Neuronal stem cell (in vitro differentiated cells): ENCODE data around the gene CDC7.

Experiments
- DNase-seq: peaks from one replicate; pipeline ENCODE4 v3.0.0-alpha.2; 2013; ENCODE audit warnings: low spot score
- H2AFZ ChIP-seq: one replicate; pipeline ENCODE4 v1.6.1; 2013; ENCODE audit warnings: mild to moderate bottlenecking, low read length, inconsistent platforms
- H2AK5ac ChIP-seq: 2 replicates; pipeline ENCODE4 v1.6.1; 2013; ENCODE audit warnings: low read depth, mild to moderate bottlenecking, inconsistent platforms, low read length, moderate library complexity, mixed read lengths
- H2BK120ac ChIP-seq: 2 replicates; pipeline ENCODE4 v1.6.1; 2013; ENCODE audit warnings: low read depth, mild to moderate bottlenecking, inconsistent platforms, low read length, moderate library complexity, mixed read lengths
- H2BK12ac ChIP-seq: one replicate; pipeline ENCODE4 v1.6.1; 2013; ENCODE audit warnings: low read length, inconsistent platforms
- H2BK15ac ChIP-seq: 2 replicates; pipeline ENCODE4 v1.6.1; 2013; ENCODE audit warnings: mild to moderate bottlenecking, low read length, inconsistent platforms, mixed read lengths
- H2BK5ac ChIP-seq: one replicate; pipeline ENCODE4 v1.6.1; 2013; ENCODE audit warnings: inconsistent platforms, mild to moderate bottlenecking, low read length, moderate library complexity
- H3K14ac ChIP-seq: one replicate; pipeline ENCODE4 v1.6.1; 2013; ENCODE audit warnings: low read length, inconsistent platforms
- H3K18ac ChIP-seq: 2 replicates; pipeline ENCODE4 v1.6.1; 2013; ENCODE audit warnings: low read length, inconsistent platforms
- H3K23ac ChIP-seq: 2 replicates; pipeline ENCODE4 v1.6.1; 2013; ENCODE audit warnings: low read depth, mild to moderate bottlenecking, mixed read lengths, low read length, inconsistent platforms; ENCODE audit not compliant: poor library complexity
- H3K27ac ChIP-seq: replicated peaks from 3 replicates; pipeline ENCODE4 v1.5.1; 2013; ENCODE audit warnings: low read length, inconsistent platforms
- H3K27me3 ChIP-seq, 3 experiments: 2 replicates each; pipeline ENCODE4 v1.6.1; 2013; ENCODE audit warnings: low read length in 3 of 3, mild to moderate bottlenecking in 2 of 3, inconsistent platforms in 1 of 3, low read depth in 1 of 3, mixed read lengths in 1 of 3, moderate library complexity in 1 of 3; ENCODE audit not compliant: control insufficient read depth in 3 of 3, insufficient read depth in 3 of 3
- H3K36me3 ChIP-seq, 2 donors: replicated peaks in 1 of 2; 2 replicates each; pipeline ENCODE4 v1.6.1; 2013; ENCODE audit warnings: low read length in 2 of 2; ENCODE audit not compliant: control insufficient read depth in 2 of 2, insufficient read depth in 2 of 2
- H3K4ac ChIP-seq: 2 replicates; pipeline ENCODE4 v1.6.1; 2013; ENCODE audit warnings: inconsistent platforms, mild to moderate bottlenecking, low read length, moderate library complexity
- H3K4me1 ChIP-seq, 2 donors: 1 replicate in 1 of 2; 2 replicates in 1 of 2; pipeline ENCODE4 v1.6.1; 2013; ENCODE audit warnings: low read length in 2 of 2, low read depth in 1 of 2; ENCODE audit not compliant: control insufficient read depth in 2 of 2, insufficient read depth in 1 of 2
- H3K4me2 ChIP-seq: one replicate; pipeline ENCODE4 v1.6.1; 2013; ENCODE audit warnings: mild to moderate bottlenecking, low read length, inconsistent platforms; ENCODE audit not compliant: insufficient read depth, poor library complexity, severe bottlenecking
- H3K4me3 ChIP-seq, 2 donors: 2 replicates each; pipeline ENCODE4 v1.5.1; 2013; ENCODE audit warnings: low read length in 2 of 2, mild to moderate bottlenecking in 2 of 2, inconsistent platforms in 1 of 2, moderate library complexity in 1 of 2
- H3K79me1 ChIP-seq: one replicate; pipeline ENCODE4 v1.6.1; 2013; ENCODE audit warnings: low read depth, mild to moderate bottlenecking, inconsistent platforms, low read length, moderate library complexity
- H3K9ac ChIP-seq: one replicate; pipeline ENCODE4 v1.6.1; 2013; ENCODE audit warnings: mild to moderate bottlenecking, low read depth, low read length, inconsistent platforms; ENCODE audit not compliant: poor library complexity
- H3K9me3 ChIP-seq, 2 donors: replicated peaks in 1 of 2; 2 replicates each; pipeline versions ENCODE3 to v1.6.1; 2013; ENCODE audit warnings: low read length in 2 of 2, mild to moderate bottlenecking in 2 of 2, inconsistent platforms in 1 of 2, low read depth in 1 of 2, mixed read lengths in 1 of 2, moderate library complexity in 1 of 2; ENCODE audit not compliant: control insufficient read depth in 2 of 2, insufficient read depth in 1 of 2
- H4K8ac ChIP-seq: one replicate; pipeline ENCODE4 v1.6.1; 2013; ENCODE audit warnings: low read depth, mild to moderate bottlenecking, inconsistent platforms, low read length, moderate library complexity
- H4K91ac ChIP-seq: one replicate; pipeline ENCODE4 v1.6.1; 2013; ENCODE audit warnings: low read length, low read depth, mild to moderate bottlenecking, inconsistent platforms; ENCODE audit not compliant: poor library complexity
- WGBS, 2 donors: extraction: QIAGEN DNeasy Blood & Tissue Kit; methylation state at CpG; one replicate each; pipeline ENCODE4 v1.1.7; 2013; ENCODE audit warnings: missing lambda C conversion rate in 2 of 2, mixed read lengths in 1 of 2; ENCODE audit not compliant: insufficient read length in 2 of 2, insufficient replicate concordance in 1 of 2; ENCODE audit errors: extremely low coverage in 2 of 2; 5-methylcytosine and 5-hydroxymethylcytosine counted together

CDC7 gene

GRCh38 chr1:91510754-91511153, 10.1 kb downstream of the CDC7 start:
- H3K79me1 ChIP-seq: no peaks in the 10 kb centered on the region
- no peak overlapping the region for H2AFZ ChIP-seq
- H2BK12ac ChIP-seq: no peak overlapping the region
- H4K8ac ChIP-seq: no peak overlapping the region
- no peak overlapping the region for H4K91ac ChIP-seq
- peaks cover 6 to 90% of the 10 kb centered on the region in 2 donors for H3K36me3 ChIP-seq
- H3K27me3 ChIP-seq: no peaks in the 10 kb centered on the region
- WGBS, 2 donors: no CpG with 5 or more reads among the region's 1 CpG
- H3K18ac ChIP-seq: no peak overlapping the region
- DNase-seq: no peak
- H2AK5ac ChIP-seq: no peak overlapping the region
- no peaks in the 10 kb centered on the region for H3K4me1 ChIP-seq
- no peak overlapping the region for H3K4ac ChIP-seq
- H2BK120ac ChIP-seq: no peak overlapping the region
- no peak overlapping the region for H3K14ac ChIP-seq
- no peak overlapping the region for H3K4me2 ChIP-seq
- no peak overlapping the region for H3K4me3 ChIP-seq
- no peak overlapping the region for H3K23ac ChIP-seq
- H2BK15ac ChIP-seq: no peak overlapping the region
- H3K27ac ChIP-seq: no peak overlapping the region
- H3K9ac ChIP-seq: no peak overlapping the region
- no peak overlapping the region for H2BK5ac ChIP-seq
- no peaks in the 10 kb centered on the region for H3K9me3 ChIP-seq

- WGBS, 2 donors: no CpG with 5 or more reads among the region's 3 CpGs
- no peak overlapping the region for H3K4me2 ChIP-seq
- no peak overlapping the region for H3K9ac ChIP-seq
- H3K4me1 ChIP-seq: no peaks in the 10 kb centered on the region
- no peak overlapping the region for H3K14ac ChIP-seq
- no peaks in the 10 kb centered on the region for H3K9me3 ChIP-seq
- no peak overlapping the region for H2AK5ac ChIP-seq
- H2BK12ac ChIP-seq: no peak overlapping the region
- H3K27ac ChIP-seq: no peak overlapping the region
- H3K4ac ChIP-seq: no peak overlapping the region
- H2BK15ac ChIP-seq: no peak overlapping the region
- H2BK120ac ChIP-seq: no peak overlapping the region
- no peak overlapping the region for H3K23ac ChIP-seq
- H3K27me3 ChIP-seq: no peaks in the 10 kb centered on the region
- no peaks in the 10 kb centered on the region for H3K79me1 ChIP-seq
- H3K36me3 ChIP-seq: peaks cover 6 to 90% of the 10 kb centered on the region in 2 donors
- H3K18ac ChIP-seq: no peak overlapping the region
- H3K4me3 ChIP-seq: no peak overlapping the region
- no peak overlapping the region for H2AFZ ChIP-seq
- DNase-seq: no peak
- H2BK5ac ChIP-seq: no peak overlapping the region
- no peak overlapping the region for H4K91ac ChIP-seq
- H4K8ac ChIP-seq: no peak overlapping the region
These were observed 10.7 kb downstream of the CDC7 start for GRCh38 chr1:91511386-91511785.

GRCh38 chr1:91513160-91513559, 12.5 kb downstream of the CDC7 start:
- WGBS, 2 donors: no CpG with 5 or more reads among the region's 2 CpGs
- no peak overlapping the region for H3K27ac ChIP-seq
- H3K36me3 ChIP-seq: peaks cover 8 to 99% of the 10 kb centered on the region in 2 donors
- no peak overlapping the region for H2AK5ac ChIP-seq
- no peak overlapping the region for H3K14ac ChIP-seq
- H3K27me3 ChIP-seq: no peaks in the 10 kb centered on the region
- no peak overlapping the region for H4K91ac ChIP-seq
- H3K4ac ChIP-seq: no peak overlapping the region
- H2BK12ac ChIP-seq: no peak overlapping the region
- DNase-seq: no peak
- no peak overlapping the region for H3K9ac ChIP-seq
- no peak overlapping the region for H2BK5ac ChIP-seq
- no peak overlapping the region for H2BK120ac ChIP-seq
- H3K23ac ChIP-seq: no peak overlapping the region
- H3K4me2 ChIP-seq: no peak overlapping the region
- no peak overlapping the region for H2BK15ac ChIP-seq
- no peak overlapping the region for H4K8ac ChIP-seq
- H3K79me1 ChIP-seq: no peaks in the 10 kb centered on the region
- H3K9me3 ChIP-seq: no peaks in the 10 kb centered on the region
- no peak overlapping the region for H3K18ac ChIP-seq
- no peak overlapping the region for H3K4me3 ChIP-seq
- H3K4me1 ChIP-seq: no peaks in the 10 kb centered on the region
- H2AFZ ChIP-seq: no peak overlapping the region

DNA sequence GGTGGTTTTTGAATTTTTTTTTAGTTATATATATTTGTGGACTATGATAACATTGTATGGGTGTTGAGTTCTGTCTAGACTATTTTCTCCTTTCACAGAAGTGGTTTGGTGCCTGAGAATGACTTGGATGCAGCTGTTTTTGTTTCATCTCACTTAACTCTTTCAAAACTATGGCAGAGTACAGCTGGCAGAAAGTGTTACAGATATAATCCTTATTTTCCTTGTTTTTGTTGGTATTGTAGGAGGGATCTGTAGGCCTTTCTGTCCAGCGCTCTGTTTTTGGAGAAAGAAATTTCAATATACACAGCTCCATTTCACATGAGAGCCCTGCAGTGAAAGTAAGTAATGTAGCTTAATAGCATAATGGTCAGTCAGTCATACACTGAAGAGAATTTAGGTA, 13.1 kb downstream of the CDC7 start:
- Histone ChIP-seq H3K14ac (no peak overlapping the region), H3K9me3 (no peaks in the 10 kb centered on the region), H3K9ac (no peak overlapping the region), H3K18ac (no peak overlapping the region), H3K27me3 (no peaks in the 10 kb centered on the region), H3K4ac (no peak overlapping the region), H3K4me1 (no peaks in the 10 kb centered on the region), H2BK120ac (no peak overlapping the region), H2AK5ac (no peak overlapping the region), H3K27ac (no peak overlapping the region), H2BK12ac (no peak overlapping the region), H3K79me1 (no peaks in the 10 kb centered on the region), H3K4me2 (no peak overlapping the region), H3K4me3 (no peak overlapping the region), H3K36me3 (peaks cover 10 to 99% of the 10 kb centered on the region in 2 donors), H4K8ac (no peak overlapping the region), H4K91ac (no peak overlapping the region), H2AFZ (no peak overlapping the region), H3K23ac (no peak overlapping the region), H2BK5ac (no peak overlapping the region), H2BK15ac (no peak overlapping the region)
- no CpG with 5 or more reads among the region's 1 CpG for WGBS, 2 donors
- DNase-seq: no peak
